Type B pancreatic cell (in vitro differentiated cells): ENCODE measurements around the gene KASH5. TPM values are rescaled to one million over a fixed set of nuclear protein-coding genes. Genes with fewer than 3 reads are reported as not detected.

Experiments
- DNase-seq: peaks from one replicate; pipeline ENCODE4 v3.0.0; 2021; ENCODE audit warnings: mixed read lengths; ENCODE audit not compliant: unreplicated experiment; ENCODE audit errors: extremely low spot score
- H3K27ac Mint-ChIP-seq: 2 replicates; pipeline ENCODE4 v1.8.0; 2021; ENCODE audit warnings: mild to moderate bottlenecking, mixed read lengths
- H3K27me3 Mint-ChIP-seq: 2 replicates; pipeline ENCODE4 v1.8.0; 2021; ENCODE audit warnings: mixed read lengths
- H3K36me3 Mint-ChIP-seq: 2 replicates; pipeline ENCODE4 v1.8.0; 2021; ENCODE audit warnings: mixed read lengths
- H3K4me1 Mint-ChIP-seq: one replicate; pipeline ENCODE4 v1.8.0; 2021; ENCODE audit warnings: mixed read lengths; ENCODE audit not compliant: unreplicated experiment
- H3K4me3 Mint-ChIP-seq: 2 replicates; pipeline ENCODE4 v1.8.0; 2021; ENCODE audit warnings: mild to moderate bottlenecking, mixed read lengths
- H3K9me3 Mint-ChIP-seq: 2 replicates; pipeline ENCODE4 v1.8.0; 2021; ENCODE audit warnings: mixed read lengths
- total RNA-seq: library from RNA; stranded (reverse); gene quantifications from 2 replicates; pipeline ENCODE4 v1.2.1, GENCODE V29; 2021; ENCODE audit warnings: low replicate concordance
- TF ChIP-seq, protein P1 (sequence below): fragments of 200-600 bp; sonication (generic); conservative IDR thresholded peaks from 2 replicates; pipeline ENCODE4 v1.5.0; 2021; ENCODE audit warnings: antibody characterized with exemption, mild to moderate bottlenecking

Gene KASH5
- total RNA-seq, 1 donor from 2014 or later, result not detected

DNA sequence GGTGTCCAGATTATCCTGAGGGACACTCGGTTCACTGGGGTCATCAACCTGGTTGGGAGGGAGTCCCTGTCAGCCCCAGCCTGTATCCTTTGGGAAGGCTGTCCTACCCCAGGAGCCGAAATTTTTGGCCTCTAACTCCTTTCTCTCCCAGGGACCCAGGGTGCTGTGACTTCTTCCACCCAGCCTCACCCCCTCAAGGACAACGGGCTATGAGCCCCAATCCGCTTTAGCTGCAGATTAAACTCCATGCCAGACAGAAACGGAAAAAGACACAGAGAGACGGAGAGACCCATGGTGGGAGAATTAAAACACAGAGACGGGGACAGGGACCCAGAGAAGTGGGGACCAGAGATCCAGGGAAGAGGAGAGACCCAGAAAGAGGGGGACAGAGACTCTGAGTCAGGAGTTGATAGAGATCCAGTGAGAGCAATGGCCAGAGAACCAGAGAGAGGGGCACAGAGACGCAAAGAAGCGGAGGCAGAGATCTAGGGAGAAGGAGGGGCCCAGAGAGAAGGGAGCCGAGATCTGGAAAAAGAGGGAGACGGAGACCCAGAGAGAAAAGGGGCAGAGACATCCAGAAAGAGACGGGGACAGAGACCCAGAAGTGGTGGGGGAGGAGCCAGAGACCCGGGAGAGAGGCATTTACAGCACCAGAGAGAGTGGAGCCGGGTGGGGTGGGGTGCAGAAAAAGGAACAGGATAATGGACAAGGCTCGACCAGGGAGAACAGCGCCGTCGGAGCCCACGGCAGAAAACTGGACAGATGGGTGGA, 52.6 kb downstream of the KASH5 start:
- DNase-seq, result no peak
- TF ChIP-seq, protein P1, sequence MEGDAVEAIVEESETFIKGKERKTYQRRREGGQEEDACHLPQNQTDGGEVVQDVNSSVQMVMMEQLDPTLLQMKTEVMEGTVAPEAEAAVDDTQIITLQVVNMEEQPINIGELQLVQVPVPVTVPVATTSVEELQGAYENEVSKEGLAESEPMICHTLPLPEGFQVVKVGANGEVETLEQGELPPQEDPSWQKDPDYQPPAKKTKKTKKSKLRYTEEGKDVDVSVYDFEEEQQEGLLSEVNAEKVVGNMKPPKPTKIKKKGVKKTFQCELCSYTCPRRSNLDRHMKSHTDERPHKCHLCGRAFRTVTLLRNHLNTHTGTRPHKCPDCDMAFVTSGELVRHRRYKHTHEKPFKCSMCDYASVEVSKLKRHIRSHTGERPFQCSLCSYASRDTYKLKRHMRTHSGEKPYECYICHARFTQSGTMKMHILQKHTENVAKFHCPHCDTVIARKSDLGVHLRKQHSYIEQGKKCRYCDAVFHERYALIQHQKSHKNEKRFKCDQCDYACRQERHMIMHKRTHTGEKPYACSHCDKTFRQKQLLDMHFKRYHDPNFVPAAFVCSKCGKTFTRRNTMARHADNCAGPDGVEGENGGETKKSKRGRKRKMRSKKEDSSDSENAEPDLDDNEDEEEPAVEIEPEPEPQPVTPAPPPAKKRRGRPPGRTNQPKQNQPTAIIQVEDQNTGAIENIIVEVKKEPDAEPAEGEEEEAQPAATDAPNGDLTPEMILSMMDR, result no peak
- Mint-ChIP-seq H3K9me3 (no peaks in the 10 kb centered on the region), H3K27me3 (peaks cover 70% of the 10 kb centered on the region), H3K36me3 (no peaks in the 10 kb centered on the region), H3K4me1 (peaks cover 15% of the 10 kb centered on the region), H3K27ac (peak overlapping the region; percentile 52), H3K4me3 (peak overlapping the region; percentile 75)

DNA sequence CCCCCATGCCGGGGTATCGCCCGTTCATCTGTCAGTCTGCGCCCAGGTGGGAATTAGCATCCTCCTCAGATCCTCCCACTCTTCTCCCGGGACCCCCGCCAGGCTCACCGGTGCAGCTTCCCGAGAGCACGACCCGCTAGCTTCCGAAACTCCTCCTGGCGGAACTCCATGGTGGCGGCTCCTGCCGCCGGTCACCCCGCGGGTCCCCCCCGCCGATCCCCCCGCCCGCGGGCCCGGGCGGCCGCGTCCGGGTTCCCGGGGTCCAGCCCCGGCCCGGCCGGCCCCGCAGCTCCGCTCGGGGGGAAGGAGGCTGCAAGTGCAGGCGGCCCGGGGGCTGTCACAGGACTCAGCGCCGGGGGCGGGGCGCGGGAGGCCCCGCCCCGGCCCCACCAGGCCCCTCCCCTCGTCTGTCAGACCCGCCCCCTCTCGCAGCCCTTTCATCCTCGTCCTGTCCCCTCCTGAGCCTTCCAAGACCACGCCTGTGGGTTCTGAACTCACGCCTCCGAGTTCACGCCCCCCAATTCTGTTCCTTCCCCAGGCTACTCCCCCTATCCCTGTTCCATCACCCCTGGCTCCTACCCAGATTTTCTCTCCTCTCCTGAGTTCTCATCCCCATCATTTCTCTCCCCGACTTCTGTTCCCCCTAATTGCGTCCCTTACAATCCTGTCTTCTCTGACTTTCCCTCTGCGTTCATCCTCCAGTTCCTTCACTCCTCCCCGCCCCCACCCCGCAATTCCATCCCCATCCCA, 53.3 kb downstream of the KASH5 start, which contains the start of gene SLC17A7:
Gene SLC17A7 (minus strand): TSS at position 318 of the 750 bp plus-strand sequence. CDS start 148 bp downstream, at position 170.
- DNase-seq, result no peak
- Mint-ChIP-seq H3K27me3 (peaks cover 63% of the 10 kb centered on the region), H3K27ac (peak within 1 kb of the TSS; percentile 52)

GRCh38 chr19:49441960-49442350, 53.9 kb downstream of the KASH5 start:
- H3K27me3 Mint-ChIP-seq, result peaks cover 57% of the 10 kb centered on the region
- peaks cover 15% of the 10 kb centered on the region for H3K4me1 Mint-ChIP-seq
- no peaks in the 10 kb centered on the region for H3K36me3 Mint-ChIP-seq
- H3K4me3 Mint-ChIP-seq, result peak overlapping the region; percentile 88
- H3K27ac Mint-ChIP-seq, result peak overlapping the region; percentile 29
- no peak for DNase-seq
- H3K9me3 Mint-ChIP-seq, result no peaks in the 10 kb centered on the region
- TF ChIP-seq, protein P1, result no peak

More for the DNA sequence above, 53.3 kb downstream of the KASH5 start, which contains the start of gene SLC17A7:
- Mint-ChIP-seq H3K9me3 (no peaks in the 10 kb centered on the region), H3K4me3 (peak within 1 kb of the TSS; percentile 88), H3K4me1 (peaks cover 15% of the 10 kb centered on the region), H3K36me3 (no peaks in the 10 kb centered on the region)
- TF ChIP-seq, protein P1, result peak; percentile 17

- no peaks in the 10 kb centered on the region for H3K36me3 Mint-ChIP-seq
- H3K27me3 Mint-ChIP-seq, result peaks cover 53% of the 10 kb centered on the region
- TF ChIP-seq, protein P1, result no peak
- peaks cover 15% of the 10 kb centered on the region for H3K4me1 Mint-ChIP-seq
- no peaks in the 10 kb centered on the region for H3K9me3 Mint-ChIP-seq
- DNase-seq, result no peak
- H3K27ac Mint-ChIP-seq, result no peak overlapping the region
- H3K4me3 Mint-ChIP-seq, result peak overlapping the region; percentile 88
Observed at GRCh38 chr19:49442354-49442753, 54.3 kb downstream of the KASH5 start.

GRCh38 chr19:49442771-49443365, 54.8 kb downstream of the KASH5 start:
- Mint-ChIP-seq H3K9me3 (no peaks in the 10 kb centered on the region), H3K4me1 (peaks cover 15% of the 10 kb centered on the region), H3K4me3 (peak overlapping the region; percentile 88), H3K36me3 (no peaks in the 10 kb centered on the region), H3K27me3 (peaks cover 48% of the 10 kb centered on the region), H3K27ac (peak overlapping the region; percentile 70)
- DNase-seq, result peak; percentile 87
- TF ChIP-seq, protein P1, result no peak
